Duodenal mucosa (tissue), 2 donors: ENCODE data around the gene CUX1.

ENCODE experiments used
- H3K27ac ChIP-seq: one replicate; pipeline ENCODE4 v1.7.0; 2013; ENCODE audit warnings: low read depth, low read length
- H3K27me3 ChIP-seq, 2 donors: one replicate each; pipeline ENCODE4 v1.7.0; 2013; ENCODE audit warnings: low read length in 2 of 2, control low read depth in 1 of 2; ENCODE audit not compliant: insufficient read depth in 2 of 2, control insufficient read depth in 1 of 2
- H3K36me3 ChIP-seq, 2 donors: one replicate each; pipeline ENCODE4 v1.7.0; 2013; ENCODE audit warnings: low read length in 2 of 2, control low read depth in 1 of 2; ENCODE audit not compliant: insufficient read depth in 2 of 2, control insufficient read depth in 1 of 2
- H3K4me1 ChIP-seq, 2 donors: one replicate each; pipeline ENCODE4 v1.7.0; 2013; ENCODE audit warnings: low read length in 2 of 2, control low read depth in 1 of 2; ENCODE audit not compliant: insufficient read depth in 2 of 2, control insufficient read depth in 1 of 2
- H3K4me3 ChIP-seq, 2 donors: one replicate each; pipeline ENCODE4 v1.7.0; 2013; ENCODE audit warnings: low read length in 2 of 2, low read depth in 1 of 2
- H3K9ac ChIP-seq, 2 donors: one replicate each; pipeline ENCODE4 v1.7.0; 2013; ENCODE audit warnings: low read length in 2 of 2, low read depth in 1 of 2
- H3K9me3 ChIP-seq, 2 donors: one replicate each; pipeline ENCODE4 v1.7.0; 2013; ENCODE audit warnings: low read length in 2 of 2, control low read depth in 1 of 2; ENCODE audit not compliant: control insufficient read depth in 1 of 2

CUX1 gene

DNA sequence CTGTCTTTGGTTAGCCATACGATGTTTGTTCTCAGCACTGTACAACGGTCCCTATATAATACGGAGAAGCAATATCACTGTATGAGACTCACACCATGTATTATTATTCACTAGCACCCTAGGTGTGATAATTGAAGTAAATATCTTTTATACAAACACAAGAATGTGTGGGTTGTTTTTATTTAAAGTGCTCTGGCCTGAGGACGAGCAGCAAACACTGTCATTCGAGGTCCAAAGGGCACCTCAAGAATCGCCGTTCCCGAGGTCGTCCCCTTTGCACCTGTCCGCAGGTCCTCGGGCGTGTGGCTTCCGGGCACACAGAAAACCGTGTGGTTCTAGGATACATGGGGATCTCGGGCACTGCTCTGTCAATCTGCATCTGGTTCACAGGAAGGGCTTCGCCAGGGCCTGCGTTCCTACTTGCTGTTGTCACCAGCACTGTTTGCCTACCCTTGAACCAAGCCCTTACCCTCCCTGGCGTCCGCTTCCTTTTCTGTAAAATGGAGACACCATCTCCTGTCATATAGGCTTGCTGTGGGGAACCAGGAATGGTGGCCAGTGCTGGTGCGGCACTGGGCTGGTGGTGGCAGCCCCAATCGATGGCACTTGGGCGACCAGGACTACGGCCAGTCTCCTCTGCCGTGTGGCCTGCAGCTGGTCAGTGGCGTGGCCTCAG lies 440.8 kb downstream of the CUX1 start:
- no peak overlapping the region for H3K27ac ChIP-seq
- peaks cover 0 to 4% of the 10 kb centered on the region in 2 donors for H3K36me3 ChIP-seq
- no peak overlapping the region for H3K9ac ChIP-seq
- H3K4me1 ChIP-seq, result no peaks in the 10 kb centered on the region
- H3K9me3 ChIP-seq, result no peaks in the 10 kb centered on the region
- no peaks in the 10 kb centered on the region for H3K27me3 ChIP-seq
- no peak overlapping the region for H3K4me3 ChIP-seq

DNA sequence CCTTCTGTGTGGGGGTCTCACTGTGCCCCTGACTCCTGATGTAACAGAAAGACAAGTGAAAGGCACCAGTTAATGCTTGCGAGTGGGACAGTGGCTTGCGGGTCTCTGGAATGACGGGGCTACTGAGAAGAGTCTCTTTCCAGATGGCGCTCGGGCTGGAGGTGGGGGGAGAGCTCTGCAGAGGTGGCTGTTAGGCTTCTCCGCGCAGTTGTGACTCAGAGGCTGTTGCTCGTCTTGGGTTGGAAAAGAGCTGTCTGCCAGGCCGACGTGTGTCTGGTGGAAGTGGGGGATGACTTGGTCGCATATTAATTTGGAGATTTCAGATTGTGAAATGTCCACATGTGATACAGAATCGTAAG lies 441.3 kb downstream of the CUX1 start:
- H3K9me3 ChIP-seq, result no peaks in the 10 kb centered on the region
- no peak overlapping the region for H3K9ac ChIP-seq
- H3K27ac ChIP-seq, result no peak overlapping the region
- H3K4me3 ChIP-seq, result no peak overlapping the region
- H3K36me3 ChIP-seq, result peaks cover 0 to 4% of the 10 kb centered on the region in 2 donors
- no peaks in the 10 kb centered on the region for H3K4me1 ChIP-seq
- no peaks in the 10 kb centered on the region for H3K27me3 ChIP-seq

DNA sequence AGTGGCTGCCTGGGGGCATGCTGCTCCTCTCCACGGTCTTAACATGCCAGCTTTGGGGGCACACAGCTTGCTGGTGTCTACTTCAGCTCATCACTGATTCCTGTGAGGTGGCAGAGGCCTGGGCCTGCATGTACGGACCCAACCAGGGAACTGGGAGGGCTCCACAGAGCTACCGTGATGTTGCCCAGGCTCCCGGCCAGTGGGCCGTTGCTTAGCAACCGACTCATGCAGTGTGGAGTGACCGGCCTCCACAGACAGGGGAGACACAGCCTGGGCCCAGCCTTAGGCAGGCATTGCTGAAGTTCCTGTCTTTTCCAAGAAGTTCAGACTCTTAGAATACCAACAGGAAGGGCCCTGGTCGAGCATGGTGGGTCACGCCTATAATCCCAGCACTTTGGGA lies 443.4 kb downstream of the CUX1 start:
- Histone ChIP-seq H3K9ac (no peak overlapping the region), H3K27ac (no peak overlapping the region), H3K4me1 (no peaks in the 10 kb centered on the region), H3K4me3 (no peak overlapping the region), H3K36me3 (no peaks in the 10 kb centered on the region), H3K27me3 (no peaks in the 10 kb centered on the region), H3K9me3 (no peaks in the 10 kb centered on the region)

DNA sequence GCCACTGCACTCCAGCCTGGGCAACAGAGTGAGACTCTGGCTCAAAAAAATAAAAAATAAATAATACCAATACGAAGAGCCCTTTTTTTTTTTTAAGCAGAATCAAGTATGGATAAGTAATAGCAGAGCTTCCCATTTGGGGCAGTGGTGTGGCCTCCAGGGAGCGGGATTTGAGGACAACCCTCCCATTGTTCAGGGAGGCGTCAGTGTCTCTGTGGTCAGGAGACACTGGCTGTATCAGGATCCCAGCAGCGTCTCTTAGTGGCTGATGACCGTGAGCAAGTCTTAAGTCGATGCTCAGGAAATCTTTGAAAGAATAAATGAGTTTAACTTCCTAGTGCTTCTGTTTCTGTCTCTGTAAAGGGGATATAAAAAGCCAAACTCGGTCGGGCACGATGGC lies 444.0 kb downstream of the CUX1 start:
- Histone ChIP-seq H3K27ac (no peak overlapping the region), H3K27me3 (no peaks in the 10 kb centered on the region), H3K4me1 (no peaks in the 10 kb centered on the region), H3K36me3 (no peaks in the 10 kb centered on the region), H3K9ac (no peak overlapping the region), H3K9me3 (no peaks in the 10 kb centered on the region), H3K4me3 (no peak overlapping the region)

DNA sequence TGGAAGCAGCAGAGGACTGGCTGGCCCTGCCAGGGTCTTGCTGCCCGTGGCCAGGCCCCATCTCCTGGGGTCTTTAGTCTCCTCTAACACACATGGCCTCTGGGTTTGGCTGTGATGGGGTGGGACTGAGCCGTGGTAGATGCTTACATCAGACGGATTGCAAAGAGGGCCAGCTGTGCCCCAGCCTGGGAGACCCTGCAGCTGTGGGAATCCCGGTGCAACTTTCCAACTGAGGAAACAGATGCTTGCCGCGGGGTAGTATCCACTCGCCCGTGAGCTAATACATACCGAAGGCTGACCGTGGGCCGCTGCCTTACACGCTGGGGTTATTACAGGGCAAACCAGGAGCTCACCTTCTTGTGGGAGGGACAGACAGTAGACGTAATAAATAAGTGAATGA lies 445.1 kb downstream of the CUX1 start:
- no peaks in the 10 kb centered on the region for H3K9me3 ChIP-seq
- H3K9ac ChIP-seq, result no peak overlapping the region
- H3K27me3 ChIP-seq, result no peaks in the 10 kb centered on the region
- no peak overlapping the region for H3K27ac ChIP-seq
- H3K4me3 ChIP-seq, result no peak overlapping the region
- no peaks in the 10 kb centered on the region for H3K4me1 ChIP-seq
- H3K36me3 ChIP-seq, result no peaks in the 10 kb centered on the region

DNA sequence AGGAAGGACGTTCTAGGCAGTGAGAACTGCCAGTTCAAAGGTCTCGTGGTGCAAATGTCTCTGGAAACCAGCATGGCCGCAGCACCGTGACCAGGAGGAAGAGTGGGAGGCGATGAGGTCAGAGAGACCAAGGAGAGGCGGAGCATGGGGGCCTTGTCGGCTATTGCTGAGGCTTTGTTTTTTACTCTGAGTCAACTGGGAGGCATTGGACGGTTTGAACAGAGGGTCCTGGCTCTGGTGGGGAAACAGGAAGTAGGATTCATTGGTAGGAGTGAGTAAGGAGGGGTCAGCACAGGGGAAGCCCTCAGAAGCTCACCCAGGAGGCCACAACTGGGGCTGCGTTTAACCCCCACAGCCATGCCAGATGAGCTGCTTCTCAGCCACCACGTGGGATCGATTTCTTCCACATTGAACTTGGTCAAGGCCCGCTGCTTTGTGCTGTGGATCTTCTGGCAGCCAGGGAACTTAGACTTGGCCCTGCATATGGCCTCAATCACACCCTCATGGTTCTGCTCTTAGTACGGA lies 447.0 kb downstream of the CUX1 start:
- Histone ChIP-seq H3K9ac (no peak overlapping the region), H3K36me3 (no peaks in the 10 kb centered on the region), H3K4me3 (no peak overlapping the region), H3K9me3 (no peaks in the 10 kb centered on the region), H3K27ac (no peak overlapping the region), H3K4me1 (no peaks in the 10 kb centered on the region), H3K27me3 (no peaks in the 10 kb centered on the region)

DNA sequence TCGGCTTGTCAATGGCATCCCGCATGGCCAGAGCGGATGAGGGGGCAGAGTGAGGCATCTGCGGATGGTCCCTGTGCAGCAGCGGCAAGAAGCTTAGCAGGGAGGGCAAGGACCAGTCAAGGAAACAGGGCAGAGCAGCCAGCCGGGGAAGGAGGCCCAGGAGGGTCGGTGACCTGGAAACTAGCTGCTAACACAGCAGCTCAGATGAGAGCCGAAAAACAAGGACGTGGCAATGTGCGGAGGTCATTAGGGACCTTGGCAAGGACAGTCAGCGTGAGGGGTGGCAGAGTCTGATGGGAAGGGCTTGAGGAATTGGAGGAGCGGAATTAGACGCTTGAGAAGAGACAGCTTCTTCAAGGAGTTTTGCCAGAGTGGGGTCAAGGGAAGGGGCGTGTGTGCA lies 449.1 kb downstream of the CUX1 start:
- H3K36me3 ChIP-seq, result no peaks in the 10 kb centered on the region
- no peak overlapping the region for H3K9ac ChIP-seq
- H3K4me1 ChIP-seq, result no peaks in the 10 kb centered on the region
- H3K27me3 ChIP-seq, result no peaks in the 10 kb centered on the region
- H3K4me3 ChIP-seq, result no peak overlapping the region
- no peak overlapping the region for H3K27ac ChIP-seq
- H3K9me3 ChIP-seq, result no peaks in the 10 kb centered on the region

DNA sequence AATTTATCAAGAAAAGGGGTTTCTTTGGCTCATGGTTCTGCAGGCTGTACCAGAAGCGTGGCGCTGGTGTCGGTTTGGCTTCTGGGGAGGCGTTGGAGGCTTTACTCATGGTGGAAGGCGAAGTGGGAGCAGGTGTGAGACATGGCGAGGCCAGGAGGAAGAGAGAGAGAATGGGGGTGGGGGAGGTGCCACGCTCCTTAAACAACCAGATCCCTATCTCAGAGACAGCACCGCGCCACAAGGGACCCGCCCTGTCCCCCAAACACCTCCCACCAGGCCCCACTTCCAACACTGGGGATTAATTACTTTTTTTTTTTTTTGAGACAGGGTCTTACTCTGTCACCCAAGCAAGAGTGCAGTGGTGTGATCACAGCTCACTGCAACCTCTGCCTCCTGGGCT lies 451.2 kb downstream of the CUX1 start:
- Histone ChIP-seq H3K27ac (no peak overlapping the region), H3K9ac (no peak overlapping the region), H3K9me3 (no peaks in the 10 kb centered on the region), H3K4me3 (no peak overlapping the region), H3K36me3 (no peaks in the 10 kb centered on the region), H3K4me1 (peaks cover 8 to 9% of the 10 kb centered on the region in 2 donors), H3K27me3 (no peaks in the 10 kb centered on the region)

DNA sequence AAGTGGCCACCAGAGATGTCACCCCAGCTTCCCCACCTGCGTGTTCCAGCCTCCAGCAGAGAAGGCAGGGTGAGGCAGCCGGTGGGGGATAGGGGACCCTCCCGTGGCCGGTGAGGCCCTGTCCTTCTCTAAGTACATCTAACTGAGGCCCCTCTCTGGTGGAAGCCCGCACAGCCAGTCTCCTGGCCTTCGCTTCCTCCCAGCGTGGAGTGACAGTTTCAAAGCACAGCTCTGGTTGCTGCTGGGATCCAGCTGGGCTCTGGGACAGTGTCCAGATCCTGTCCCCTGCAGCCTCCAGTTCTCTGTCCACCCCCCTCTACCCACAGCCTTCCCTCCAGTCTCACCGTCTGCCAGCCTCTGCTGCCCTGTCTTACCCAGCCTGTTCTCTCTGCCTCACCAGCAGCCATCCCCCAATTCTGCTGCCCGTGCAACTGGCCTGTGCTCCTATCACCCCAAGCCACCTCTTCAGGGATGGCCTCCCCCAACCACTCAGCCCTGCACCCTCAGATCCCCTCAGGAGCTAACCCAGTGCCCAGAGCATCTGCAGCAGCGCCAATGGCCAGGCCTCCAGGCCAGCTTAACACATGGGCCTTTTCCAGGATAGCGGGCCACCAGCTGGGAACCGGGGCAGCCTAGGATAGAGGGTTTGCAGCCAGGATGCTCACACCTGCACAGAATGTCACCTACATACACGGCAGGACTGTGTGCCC lies 452.9 kb downstream of the CUX1 start:
- no peak overlapping the region for H3K27ac ChIP-seq
- no peak overlapping the region for H3K4me3 ChIP-seq
- no peaks in the 10 kb centered on the region for H3K36me3 ChIP-seq
- H3K27me3 ChIP-seq, result no peaks in the 10 kb centered on the region
- H3K9ac ChIP-seq, result no peak overlapping the region
- H3K9me3 ChIP-seq, result no peaks in the 10 kb centered on the region
- H3K4me1 ChIP-seq, result peaks cover 10% of the 10 kb centered on the region in 2 donors

DNA sequence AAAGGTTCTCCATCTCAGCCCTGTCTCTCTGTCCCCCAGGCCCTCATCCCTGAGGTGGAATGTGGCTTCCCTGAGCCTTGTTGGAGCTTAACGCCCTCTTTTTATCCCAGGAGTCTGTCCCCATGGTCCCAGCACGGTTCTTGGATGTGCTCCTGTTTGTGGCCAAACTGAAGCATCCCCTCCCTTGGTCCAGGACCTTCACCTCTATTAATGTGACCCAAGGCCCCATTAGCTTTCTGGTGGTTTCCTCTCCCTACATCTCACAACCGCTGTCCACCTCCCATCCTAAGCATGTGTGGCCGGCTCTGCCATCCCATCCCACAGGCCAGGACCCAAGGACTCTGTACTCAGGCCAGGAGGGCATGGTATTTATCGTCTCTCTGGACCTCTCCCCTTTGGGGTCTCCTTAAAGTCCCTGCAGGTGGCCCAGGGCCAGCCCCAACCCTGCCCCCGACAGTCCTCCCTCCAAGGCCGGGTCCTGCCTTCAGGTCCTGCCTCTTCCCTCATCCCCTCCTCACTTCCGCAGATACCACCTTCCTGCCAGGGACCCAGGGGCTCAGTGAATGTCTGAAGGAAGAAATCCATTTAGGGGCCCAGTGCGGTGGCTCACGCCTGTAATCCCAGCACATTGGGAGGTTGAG lies 453.9 kb downstream of the CUX1 start:
- Histone ChIP-seq H3K4me3 (no peak overlapping the region), H3K4me1 (peaks cover 10% of the 10 kb centered on the region in 2 donors), H3K9me3 (no peaks in the 10 kb centered on the region), H3K36me3 (no peaks in the 10 kb centered on the region), H3K27ac (no peak overlapping the region), H3K27me3 (no peaks in the 10 kb centered on the region), H3K9ac (no peak overlapping the region)
